GM19468 (cell line): ENCODE results near the gene HSPA4L.

Experiments
- ATAC-seq: cut with Tn5 transposase; IDR thresholded peaks from one replicate; pipeline ENCODE4 v1.9.1; 2021; ENCODE audit warnings: mild to moderate bottlenecking, moderate library complexity, moderate number of reproducible peaks; ENCODE audit not compliant: unreplicated experiment; ENCODE audit errors: extremely low read depth

Gene HSPA4L

GRCh38 chr4:127782275-127783025 is at the start of gene HSPA4L:
HSPA4L (plus strand) TSS chr4:127782322; CDS start chr4:127782551, 229 bp downstream.
- ATAC-seq: peak; percentile 9

GRCh38 chr4:127732623-127733328 is 49.3 kb upstream of the HSPA4L start:
- ATAC-seq: no peak

GRCh38 chr4:127734976-127735375 is 47.1 kb upstream of the HSPA4L start:
- ATAC-seq: no peak

GRCh38 chr4:127737295-127737694 is 44.8 kb upstream of the HSPA4L start:
- no peak for ATAC-seq

GRCh38 chr4:127741247-127741646 is 40.9 kb upstream of the HSPA4L start:
- no peak for ATAC-seq

- no peak for ATAC-seq
These were observed 34.2 kb upstream of the HSPA4L start for GRCh38 chr4:127747883-127748282.

GRCh38 chr4:127748957-127749356 is 33.2 kb upstream of the HSPA4L start:
- no peak for ATAC-seq

- ATAC-seq: no peak
These were observed 25.2 kb upstream of the HSPA4L start for GRCh38 chr4:127756906-127757305.

GRCh38 chr4:127759228-127759820 is 22.8 kb upstream of the HSPA4L start:
- ATAC-seq: no peak

- no peak for ATAC-seq
These were observed 22.2 kb upstream of the HSPA4L start for GRCh38 chr4:127759893-127760292.

GRCh38 chr4:127771535-127772275 is 10.4 kb upstream of the HSPA4L start:
- ATAC-seq: no peak

GRCh38 chr4:127772769-127773671 is 9.1 kb upstream of the HSPA4L start:
- no peak for ATAC-seq

- no peak for ATAC-seq
These were observed 6.3 kb upstream of the HSPA4L start for GRCh38 chr4:127775843-127776242.

- no peak for ATAC-seq
These were observed 5.5 kb upstream of the HSPA4L start for GRCh38 chr4:127776620-127777019.

GRCh38 chr4:127777487-127777886 is 4.6 kb upstream of the HSPA4L start:
- ATAC-seq: no peak

- ATAC-seq: no peak
These were observed 4.0 kb upstream of the HSPA4L start for GRCh38 chr4:127778102-127778501.

- no peak for ATAC-seq
These were observed 1.5 kb upstream of the HSPA4L start for GRCh38 chr4:127780598-127780997.

- no peak for ATAC-seq
These were observed 660 bp upstream of the HSPA4L start for GRCh38 chr4:127781300-127782024.

- ATAC-seq: peak; percentile 77
These were observed 172 bp upstream of the HSPA4L start for GRCh38 chr4:127782025-127782274.
